Measurements from ENCODE around the gene NKTR.

DNA sequence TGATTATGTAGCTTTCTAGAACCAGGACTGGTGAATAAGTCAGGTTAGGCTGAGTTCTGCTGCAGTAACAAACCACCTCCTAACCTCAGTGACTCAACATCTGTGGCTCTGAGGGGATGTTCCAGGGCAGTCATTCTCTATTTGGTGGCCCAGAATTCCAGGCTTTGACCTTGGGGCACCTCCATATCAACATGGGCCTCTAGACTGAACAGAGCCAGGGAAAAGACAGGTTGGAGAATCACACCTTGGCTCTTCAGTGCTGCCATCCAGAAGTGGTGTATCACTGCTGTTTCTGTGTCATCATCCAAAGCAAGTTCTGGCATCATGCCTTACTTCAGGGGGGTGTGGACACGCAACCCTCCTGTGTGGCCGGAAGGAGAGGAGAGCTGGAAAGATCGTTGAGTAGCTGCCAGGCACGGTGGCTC is 68.3 kb downstream of the NKTR start:
- TF ChIP-seq NFIC (IDR thresholded peaks at IDR 0.05) (no peak), TCF12 (IDR thresholded peaks at IDR 0.05; ENCODE audit: low read depth) (no peak), CREB1 (IDR thresholded peaks at IDR 0.05; ENCODE audit: low read depth) (no peak), CEBPB (IDR thresholded peaks at IDR 0.05) (no peak), YY1 (IDR thresholded peaks at IDR 0.05; ENCODE audit: low read depth) (no peak)
- TF ChIP-seq, protein P1, sequence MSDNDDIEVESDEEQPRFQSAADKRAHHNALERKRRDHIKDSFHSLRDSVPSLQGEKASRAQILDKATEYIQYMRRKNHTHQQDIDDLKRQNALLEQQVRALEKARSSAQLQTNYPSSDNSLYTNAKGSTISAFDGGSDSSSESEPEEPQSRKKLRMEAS (IDR thresholded peaks at IDR 0.05): no peak
- TF ChIP-seq, protein P2, sequence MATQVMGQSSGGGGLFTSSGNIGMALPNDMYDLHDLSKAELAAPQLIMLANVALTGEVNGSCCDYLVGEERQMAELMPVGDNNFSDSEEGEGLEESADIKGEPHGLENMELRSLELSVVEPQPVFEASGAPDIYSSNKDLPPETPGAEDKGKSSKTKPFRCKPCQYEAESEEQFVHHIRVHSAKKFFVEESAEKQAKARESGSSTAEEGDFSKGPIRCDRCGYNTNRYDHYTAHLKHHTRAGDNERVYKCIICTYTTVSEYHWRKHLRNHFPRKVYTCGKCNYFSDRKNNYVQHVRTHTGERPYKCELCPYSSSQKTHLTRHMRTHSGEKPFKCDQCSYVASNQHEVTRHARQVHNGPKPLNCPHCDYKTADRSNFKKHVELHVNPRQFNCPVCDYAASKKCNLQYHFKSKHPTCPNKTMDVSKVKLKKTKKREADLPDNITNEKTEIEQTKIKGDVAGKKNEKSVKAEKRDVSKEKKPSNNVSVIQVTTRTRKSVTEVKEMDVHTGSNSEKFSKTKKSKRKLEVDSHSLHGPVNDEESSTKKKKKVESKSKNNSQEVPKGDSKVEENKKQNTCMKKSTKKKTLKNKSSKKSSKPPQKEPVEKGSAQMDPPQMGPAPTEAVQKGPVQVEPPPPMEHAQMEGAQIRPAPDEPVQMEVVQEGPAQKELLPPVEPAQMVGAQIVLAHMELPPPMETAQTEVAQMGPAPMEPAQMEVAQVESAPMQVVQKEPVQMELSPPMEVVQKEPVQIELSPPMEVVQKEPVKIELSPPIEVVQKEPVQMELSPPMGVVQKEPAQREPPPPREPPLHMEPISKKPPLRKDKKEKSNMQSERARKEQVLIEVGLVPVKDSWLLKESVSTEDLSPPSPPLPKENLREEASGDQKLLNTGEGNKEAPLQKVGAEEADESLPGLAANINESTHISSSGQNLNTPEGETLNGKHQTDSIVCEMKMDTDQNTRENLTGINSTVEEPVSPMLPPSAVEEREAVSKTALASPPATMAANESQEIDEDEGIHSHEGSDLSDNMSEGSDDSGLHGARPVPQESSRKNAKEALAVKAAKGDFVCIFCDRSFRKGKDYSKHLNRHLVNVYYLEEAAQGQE (IDR thresholded peaks at IDR 0.05; ENCODE audit: low read depth): no peak
- TF ChIP-seq, protein P3, sequence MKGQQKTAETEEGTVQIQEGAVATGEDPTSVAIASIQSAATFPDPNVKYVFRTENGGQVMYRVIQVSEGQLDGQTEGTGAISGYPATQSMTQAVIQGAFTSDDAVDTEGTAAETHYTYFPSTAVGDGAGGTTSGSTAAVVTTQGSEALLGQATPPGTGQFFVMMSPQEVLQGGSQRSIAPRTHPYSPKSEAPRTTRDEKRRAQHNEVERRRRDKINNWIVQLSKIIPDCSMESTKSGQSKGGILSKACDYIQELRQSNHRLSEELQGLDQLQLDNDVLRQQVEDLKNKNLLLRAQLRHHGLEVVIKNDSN (IDR thresholded peaks at IDR 0.05): no peak
